ENCODE data around the gene DENND1A. TPM values are rescaled to one million over a fixed set of nuclear protein-coding genes. Genes with fewer than 3 reads are reported as not detected.
A peak's percentile ranks its signal among the peaks of the same experiment; 100 is the strongest.

The DENND1A gene
- total RNA-seq, 1 donor from 2014 or later = 19.9 TPM

GRCh38 chr9:123358181-123358905 lies 571.6 kb downstream of the DENND1A start:
- peak overlapping the region; percentile 65 for H3K4me3 Mint-ChIP-seq
- H3K27me3 Mint-ChIP-seq = peaks cover 4% of the 10 kb centered on the region
- no peak for DNase-seq (ENCODE audit: extremely low spot score, unreplicated experiment)
- H3K4me1 Mint-ChIP-seq (ENCODE audit: unreplicated experiment) = peaks cover 52% of the 10 kb centered on the region
- H3K27ac Mint-ChIP-seq = peak overlapping the region; percentile 51
- no peak for TF ChIP-seq CTCF (conservative IDR thresholded peaks at IDR 0.05)
- H3K36me3 Mint-ChIP-seq = no peaks in the 10 kb centered on the region
- H3K9me3 Mint-ChIP-seq = no peaks in the 10 kb centered on the region

GRCh38 chr9:123357743-123358059 lies 572.2 kb downstream of the DENND1A start:
- Mint-ChIP-seq H3K4me3 (peak overlapping the region; percentile 65), H3K27me3 (peaks cover 7% of the 10 kb centered on the region), H3K9me3 (no peaks in the 10 kb centered on the region), H3K27ac (no peak overlapping the region), H3K4me1 (ENCODE audit: unreplicated experiment) (peaks cover 51% of the 10 kb centered on the region), H3K36me3 (no peaks in the 10 kb centered on the region)
- no peak for TF ChIP-seq CTCF (conservative IDR thresholded peaks at IDR 0.05)
- no peak for DNase-seq (ENCODE audit: extremely low spot score, unreplicated experiment)

GRCh38 chr9:123356851-123357742 lies 572.8 kb downstream of the DENND1A start:
- Mint-ChIP-seq H3K27ac (peak overlapping the region; percentile 61), H3K36me3 (no peaks in the 10 kb centered on the region), H3K9me3 (no peaks in the 10 kb centered on the region), H3K4me3 (peak overlapping the region; percentile 88), H3K4me1 (ENCODE audit: unreplicated experiment) (peaks cover 46% of the 10 kb centered on the region), H3K27me3 (peaks cover 12% of the 10 kb centered on the region)
- DNase-seq (ENCODE audit: extremely low spot score, unreplicated experiment) = no peak
- TF ChIP-seq CTCF (conservative IDR thresholded peaks at IDR 0.05) = no peak

- peak; percentile 60 for TF ChIP-seq CTCF (conservative IDR thresholded peaks at IDR 0.05)
- Mint-ChIP-seq H3K4me3 (peak within 1 kb of the TSS; percentile 88), H3K4me1 (ENCODE audit: unreplicated experiment) (peaks cover 40% of the 10 kb centered on the region), H3K27ac (peak within 1 kb of the TSS; percentile 73), H3K36me3 (no peaks in the 10 kb centered on the region), H3K9me3 (no peaks in the 10 kb centered on the region), H3K27me3 (peaks cover 21% of the 10 kb centered on the region)
- DNase-seq (ENCODE audit: extremely low spot score, unreplicated experiment) = no peak
Measured at GRCh38 chr9:123355761-123356431, 574.0 kb downstream of the DENND1A start, which contains the start of gene CRB2. Gene CRB2 (plus strand): TSS chr9:123356197. CDS start chr9:123356261, 64 bp downstream.

- DNase-seq (ENCODE audit: extremely low spot score, unreplicated experiment) = no peak
- peak overlapping the region; percentile 73 for H3K27ac Mint-ChIP-seq
- H3K4me3 Mint-ChIP-seq = peak overlapping the region; percentile 82
- H3K36me3 Mint-ChIP-seq = no peaks in the 10 kb centered on the region
- H3K9me3 Mint-ChIP-seq = no peaks in the 10 kb centered on the region
- H3K4me1 Mint-ChIP-seq (ENCODE audit: unreplicated experiment) = peaks cover 33% of the 10 kb centered on the region
- TF ChIP-seq CTCF (conservative IDR thresholded peaks at IDR 0.05) = no peak
- H3K27me3 Mint-ChIP-seq = peaks cover 30% of the 10 kb centered on the region
Measured at GRCh38 chr9:123354806-123355508, 575.0 kb downstream of the DENND1A start.
